WI38 (cell line): Measurements from ENCODE around the gene BICRAL.
"Not testable (repeated sequence)": the region's sequence is repeated elsewhere in the genome, so short reads cannot be mapped to it uniquely, and the experiment has no call there.

Experiments used
- H3K4me3 ChIP-seq: 2 replicates; pipeline ENCODE4 v1.5.1; 2011; ENCODE audit warnings: low read depth, mild to moderate bottlenecking, control low read depth, low read length
- CTCF ChIP-seq: IDR thresholded peaks from 2 replicates; pipeline ENCODE4 v1.5.1; 2012; ENCODE audit warnings: low read depth, mild to moderate bottlenecking, control low read depth, low read length

BICRAL gene

GRCh38 chr6:42899871-42900270 is 118.0 kb downstream of the BICRAL start:
- no peak for TF ChIP-seq CTCF
- H3K4me3 ChIP-seq: no peak overlapping the region

- peak; percentile 58 for TF ChIP-seq CTCF
- H3K4me3 ChIP-seq: no peak overlapping the region
These were observed 119.7 kb downstream of the BICRAL start for GRCh38 chr6:42901538-42901957.

GRCh38 chr6:42902429-42903263 is 120.8 kb downstream of the BICRAL start:
- H3K4me3 ChIP-seq: not testable (repeated sequence)

- TF ChIP-seq CTCF: no peak
- no peak overlapping the region for H3K4me3 ChIP-seq
These were observed 122.6 kb downstream of the BICRAL start for GRCh38 chr6:42904467-42904866.

- TF ChIP-seq CTCF: no peak
- H3K4me3 ChIP-seq: no peak overlapping the region
These were observed 125.5 kb downstream of the BICRAL start for GRCh38 chr6:42907336-42907735.

- H3K4me3 ChIP-seq: no peak overlapping the region
- no peak for TF ChIP-seq CTCF
These were observed 128.0 kb downstream of the BICRAL start for GRCh38 chr6:42909835-42910234.

GRCh38 chr6:42911171-42912021 is 129.5 kb downstream of the BICRAL start:
- TF ChIP-seq CTCF: no peak
- H3K4me3 ChIP-seq: no peak overlapping the region
